Activated CD4-positive, alpha-beta T cell treated with anti-CD3 and anti-CD28 coated beads, Interleukin-2, Interleukin-4, amounts not matched to agents 100 ng/mL and 50 ng/mL, durations not matched to agents 16 hours and 8 hours (primary cell): Measurements from ENCODE around the gene NIPA2.
A peak's percentile ranks its signal among the peaks of the same experiment; 100 is the strongest.

Experiments used
- DNase-seq: peaks from one replicate; pipeline ENCODE4 v3.0.0-alpha.2; 2020; ENCODE audit warnings: low spot score

Gene NIPA2

DNA sequence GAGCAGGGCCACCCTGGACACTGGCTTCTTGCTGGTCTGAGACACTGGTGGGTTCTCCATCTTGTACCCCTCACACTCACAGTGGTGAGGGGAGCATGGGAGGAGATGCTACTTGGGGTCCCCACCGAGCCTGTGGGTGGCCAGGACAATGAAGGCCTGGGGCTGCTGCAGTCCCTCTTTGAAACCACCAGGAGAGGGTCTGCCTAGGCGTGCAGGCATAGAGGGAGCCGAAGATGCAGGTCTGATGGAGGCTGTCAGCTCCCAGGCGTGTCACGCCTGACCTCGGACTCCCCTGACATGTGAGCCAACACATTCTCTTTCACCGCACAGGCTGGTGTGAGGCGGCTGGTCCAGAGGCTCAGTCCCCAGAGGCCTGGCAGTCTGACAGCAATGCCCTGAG, 39.1 kb downstream of the NIPA2 start:
- DNase-seq, result no peak

DNA sequence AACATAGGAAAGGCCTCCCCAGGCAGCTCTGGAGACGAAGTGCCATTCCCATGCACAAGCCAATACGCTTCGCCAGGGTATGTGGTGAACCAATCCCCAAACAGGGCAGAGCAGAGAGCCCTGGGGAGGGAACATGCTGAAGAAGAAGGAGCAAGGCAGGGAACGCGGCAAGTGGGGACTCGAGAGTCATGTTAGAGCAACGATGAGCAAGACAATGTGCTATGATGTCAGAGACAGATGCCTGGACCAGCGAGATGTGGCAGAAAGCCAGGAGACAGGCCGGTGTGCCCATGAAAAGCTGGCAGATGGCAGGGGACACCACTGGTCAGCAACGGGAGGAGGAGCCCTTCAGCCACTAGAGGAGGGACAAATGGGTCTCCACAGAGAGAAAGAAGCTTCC, 39.6 kb downstream of the NIPA2 start:
- no peak for DNase-seq

DNA sequence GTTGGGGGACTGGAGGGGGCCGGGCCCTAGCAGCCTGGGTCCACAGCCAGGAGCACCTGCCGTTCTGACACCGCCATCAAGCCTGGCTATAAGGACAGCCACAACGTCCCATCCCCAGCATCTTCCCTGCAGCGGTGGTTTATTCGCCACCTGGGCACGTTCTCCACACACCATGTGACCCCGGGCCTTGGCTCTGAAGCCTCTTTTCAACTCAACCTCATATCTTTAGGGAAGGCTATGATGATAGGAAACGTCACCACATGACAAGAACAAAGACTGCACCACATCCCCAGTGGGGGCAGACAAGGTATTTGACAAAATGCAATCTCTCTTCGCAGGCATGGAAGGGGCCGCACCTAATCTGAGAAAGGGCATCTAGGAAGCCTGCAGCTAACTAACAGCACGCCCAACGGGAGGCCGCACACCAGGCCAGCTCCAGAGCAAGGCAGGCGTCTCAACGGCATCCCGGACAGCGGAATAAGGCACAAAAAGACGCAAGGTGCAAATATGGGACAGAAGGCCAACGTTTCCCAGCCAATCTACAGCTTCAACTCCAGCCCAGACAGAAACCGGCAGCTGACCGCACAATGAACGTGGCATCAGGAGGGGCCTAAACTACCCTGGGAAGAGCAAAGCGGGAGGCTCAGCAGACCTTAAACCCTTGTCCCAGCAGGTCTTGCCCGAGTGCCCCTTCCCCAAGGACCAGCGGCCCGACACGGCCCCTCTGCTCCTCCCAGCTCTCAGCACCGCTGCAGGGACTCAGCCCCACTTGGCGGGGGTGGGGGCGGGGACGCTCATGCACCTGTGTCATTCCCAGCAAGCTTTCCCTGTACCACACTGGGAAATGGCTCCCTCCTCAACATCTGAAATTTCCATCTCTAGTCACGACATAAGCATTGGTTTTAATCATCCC, 41.9 kb downstream of the NIPA2 start:
- DNase-seq, result no peak

DNA sequence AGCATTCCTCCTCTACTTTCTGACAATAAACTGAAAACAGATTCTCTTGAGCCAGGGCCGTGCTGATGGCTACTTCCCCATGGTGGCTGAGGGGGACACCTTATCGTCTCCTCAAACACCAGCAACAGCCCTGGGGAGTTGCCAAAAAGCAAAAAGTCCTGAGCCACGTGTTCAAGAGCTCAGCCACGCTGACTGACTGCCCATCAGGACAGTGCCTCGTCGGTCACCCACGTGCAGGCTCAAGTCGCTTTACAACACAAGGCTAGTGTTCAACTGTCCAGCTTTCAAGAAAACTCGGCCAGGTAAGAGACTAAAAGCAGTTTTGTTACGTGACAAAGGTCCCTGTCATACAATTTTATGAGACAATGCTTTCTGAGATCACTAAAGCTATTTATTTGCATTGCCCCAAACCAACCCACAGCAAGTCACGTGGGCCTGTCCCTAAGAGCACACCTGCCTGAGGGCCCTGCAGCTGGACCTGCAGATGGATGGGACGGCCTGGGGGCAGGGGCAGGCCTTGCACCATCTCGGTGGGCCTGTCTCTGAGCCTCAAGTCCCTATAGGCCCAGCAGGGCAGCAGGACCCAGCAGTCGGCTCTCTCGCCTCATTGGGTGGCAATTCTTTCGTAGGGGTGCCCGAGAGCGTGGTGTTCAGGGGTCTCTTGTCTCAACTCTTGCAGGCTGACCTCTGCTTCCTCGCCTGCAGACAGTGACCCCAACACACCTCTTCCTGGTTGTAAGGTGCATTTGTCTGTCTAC, 42.7 kb downstream of the NIPA2 start:
- no peak for DNase-seq

DNA sequence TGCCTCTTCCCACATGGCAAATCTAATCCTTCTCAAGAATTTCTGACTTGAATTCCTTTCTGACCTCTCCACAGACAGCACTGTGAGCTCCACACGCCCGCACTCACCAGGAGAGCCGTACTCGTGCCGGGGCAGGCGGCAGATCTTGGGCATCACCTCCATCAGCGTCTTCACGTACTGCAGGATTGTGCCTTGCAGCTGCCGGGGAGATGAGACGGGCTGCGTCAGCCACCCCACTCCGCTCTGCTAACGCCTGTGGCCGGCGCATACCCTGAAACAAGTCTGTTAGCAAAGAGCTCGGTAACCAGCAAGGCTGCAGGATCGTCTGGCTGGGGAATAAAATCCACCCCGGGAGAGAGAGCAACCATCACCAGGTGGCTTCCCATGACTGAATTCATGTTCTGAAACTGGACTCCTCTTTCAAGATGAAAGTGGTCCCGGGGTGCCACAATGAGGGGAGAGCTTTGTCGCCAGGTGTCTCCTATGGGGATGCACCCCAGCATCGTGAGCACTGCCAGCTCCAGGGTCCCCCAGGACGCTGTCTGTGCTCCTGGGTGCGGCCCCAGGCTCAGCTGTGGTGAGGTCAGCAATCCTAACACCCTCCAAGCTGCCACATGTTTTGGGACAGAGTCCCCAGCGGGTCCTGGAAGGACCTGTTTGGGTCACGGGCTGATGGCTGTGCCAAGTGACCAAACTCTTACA, 43.4 kb downstream of the NIPA2 start:
- DNase-seq, result no peak

DNA sequence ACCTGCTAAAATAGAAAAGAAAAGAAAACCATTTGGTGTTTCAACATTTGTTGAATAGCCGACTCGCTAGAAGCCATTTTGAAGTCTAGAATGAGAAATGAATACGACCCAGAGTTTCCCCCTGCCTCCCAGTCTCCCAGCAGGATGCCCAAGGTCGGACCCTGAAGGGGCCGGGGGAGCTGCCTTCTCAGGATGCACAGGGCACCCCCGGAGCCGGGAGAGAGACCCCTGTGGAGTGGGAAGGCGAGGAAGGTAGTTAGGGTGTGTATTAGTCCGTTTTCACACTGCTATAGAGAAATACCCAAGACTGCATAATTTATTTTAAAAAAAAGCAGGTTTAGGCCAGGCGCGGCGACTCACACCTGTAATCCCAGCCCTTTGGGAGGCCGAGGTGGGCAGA, 44.7 kb downstream of the NIPA2 start:
- DNase-seq, result no peak

DNA sequence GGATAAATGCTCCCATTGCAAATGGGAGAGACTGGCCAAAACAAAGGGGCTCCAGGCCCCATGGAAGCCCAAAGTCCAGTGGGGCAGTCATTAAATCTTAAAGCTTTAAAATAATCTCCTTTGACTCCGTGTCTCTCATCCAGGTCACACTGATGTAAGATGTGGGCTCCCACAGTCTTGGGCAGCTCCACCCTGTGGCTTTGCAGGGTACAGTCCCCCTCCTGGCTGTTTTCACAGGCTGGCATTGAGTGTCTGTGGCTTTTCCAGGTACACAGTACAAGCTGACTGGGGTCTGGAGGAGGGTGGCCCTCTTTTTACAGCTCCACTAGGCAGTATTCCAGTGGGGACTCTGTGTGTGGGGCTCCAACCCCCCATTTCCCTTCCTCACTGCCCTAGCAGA, 45.9 kb downstream of the NIPA2 start:
- DNase-seq, result peak; percentile 15

DNA sequence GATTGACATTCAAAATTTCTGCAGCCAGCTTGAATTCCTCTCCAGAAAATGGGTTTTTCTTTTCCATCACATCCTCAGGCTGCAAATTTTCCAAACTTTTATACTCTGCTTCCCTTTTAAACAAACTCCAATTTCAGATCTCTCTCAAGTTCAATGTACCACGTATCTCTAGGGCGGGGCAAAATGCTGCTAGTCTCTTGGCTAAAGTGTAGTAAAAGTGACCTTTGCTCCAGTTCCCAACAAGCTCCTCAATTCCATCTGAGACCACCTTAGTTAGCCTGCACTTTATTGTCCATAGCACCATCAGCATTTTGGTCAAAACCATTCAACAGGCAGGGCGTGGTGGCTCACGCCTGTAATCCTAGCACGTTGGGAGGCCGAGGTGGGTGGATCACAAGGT, 46.7 kb downstream of the NIPA2 start:
- no peak for DNase-seq

DNA sequence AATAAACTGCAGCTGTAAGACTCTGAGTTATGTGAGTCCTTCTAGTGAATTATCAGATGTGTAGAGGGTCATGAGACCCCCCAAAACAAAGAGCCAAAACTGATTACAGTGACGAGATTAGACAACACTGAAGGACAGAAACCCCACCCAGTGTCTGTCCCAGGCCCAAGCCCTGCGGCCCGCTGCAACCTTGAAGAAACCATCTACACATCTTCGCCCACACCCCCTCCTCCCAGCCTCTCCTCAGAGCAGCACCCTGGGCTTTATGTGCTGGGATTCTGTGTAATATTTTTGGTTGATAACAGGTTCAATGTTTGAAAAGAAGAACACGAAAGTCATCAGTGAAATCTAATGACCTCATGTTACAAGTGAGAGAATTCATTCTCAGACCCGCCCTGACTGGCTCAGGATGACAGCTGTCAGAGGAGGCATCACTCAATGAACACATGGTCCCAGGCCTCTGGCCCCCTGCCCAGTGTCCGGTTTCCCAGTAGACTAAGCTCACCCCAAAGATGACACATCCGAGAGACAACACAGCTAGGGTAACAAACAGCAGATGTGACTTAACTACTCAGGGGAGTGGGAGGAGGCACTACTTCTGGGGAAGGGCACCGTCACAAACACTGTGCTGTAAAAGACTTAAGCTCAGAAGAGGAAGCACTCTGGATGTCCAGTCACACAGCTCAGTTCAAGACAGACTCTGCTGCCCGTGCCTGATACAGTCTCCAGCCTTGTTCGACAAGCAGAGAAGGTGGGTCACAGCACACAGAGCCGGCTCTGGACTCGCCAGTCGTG, 48.9 kb downstream of the NIPA2 start:
- no peak for DNase-seq

DNA sequence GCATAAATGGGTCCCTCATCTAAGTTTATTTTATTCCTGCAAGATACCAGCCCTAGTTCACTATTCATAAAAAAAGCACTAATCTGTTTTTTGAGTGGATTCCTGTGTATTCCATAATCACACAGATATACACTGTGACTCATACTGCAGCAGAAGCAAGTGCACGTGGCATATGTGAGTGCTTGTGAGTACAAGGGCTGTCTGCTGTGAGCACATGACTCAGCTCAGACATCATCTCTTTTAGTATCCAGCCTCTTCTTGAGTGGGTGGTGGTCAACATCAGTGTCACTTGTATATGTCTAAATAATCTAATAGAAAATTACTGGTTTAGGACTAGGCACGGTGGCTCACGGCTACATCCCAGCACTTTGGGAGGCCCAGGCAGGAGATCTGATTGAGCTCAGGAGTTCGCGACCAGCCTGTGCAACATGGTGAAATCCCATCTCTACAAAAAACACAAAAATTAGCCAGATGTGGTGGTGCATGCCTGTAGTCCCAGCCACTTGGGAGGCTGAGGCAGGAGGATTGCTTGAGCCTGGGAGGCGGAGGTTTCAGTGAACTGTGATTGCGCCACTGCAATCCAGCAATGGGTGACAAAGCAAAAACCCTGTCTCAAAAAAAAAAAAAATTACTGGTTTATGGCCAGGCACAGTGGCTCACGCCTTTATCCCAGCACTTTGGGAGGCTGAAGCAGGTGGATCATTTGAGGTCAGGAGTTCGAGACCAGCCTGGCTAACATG, 49.8 kb downstream of the NIPA2 start:
- DNase-seq, result no peak

DNA sequence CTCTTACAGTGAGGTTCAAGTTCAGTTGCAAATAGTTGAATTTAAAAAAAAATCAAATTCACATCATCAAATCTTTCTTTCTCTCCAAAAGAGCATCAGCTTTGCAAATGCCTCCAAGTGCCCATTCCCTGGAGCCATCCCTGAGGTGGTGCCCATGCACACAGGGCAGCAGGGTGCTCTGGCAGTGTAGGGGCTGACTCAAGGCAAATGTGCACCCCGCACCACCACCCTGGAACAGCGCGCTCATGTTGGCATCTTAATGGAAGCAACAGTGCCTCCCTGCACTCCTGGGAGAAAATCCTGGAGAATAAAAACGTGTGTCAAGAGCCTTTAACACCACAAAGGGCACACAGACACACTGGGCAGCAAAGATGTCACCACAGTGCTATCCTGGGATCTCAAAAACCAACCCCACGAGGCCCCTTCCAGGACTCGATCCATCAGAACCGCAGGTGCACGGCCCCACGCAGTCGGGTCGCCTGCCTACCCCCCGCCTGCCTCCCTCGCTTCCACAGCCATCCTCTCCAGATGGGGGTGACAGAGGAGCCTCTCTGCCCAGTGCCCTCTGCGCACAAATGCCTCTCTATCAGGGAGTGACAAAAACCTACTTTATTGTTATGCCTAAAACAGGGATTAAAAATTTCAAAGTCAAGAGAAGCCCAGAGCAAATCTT, 50.8 kb downstream of the NIPA2 start:
- no peak for DNase-seq

DNA sequence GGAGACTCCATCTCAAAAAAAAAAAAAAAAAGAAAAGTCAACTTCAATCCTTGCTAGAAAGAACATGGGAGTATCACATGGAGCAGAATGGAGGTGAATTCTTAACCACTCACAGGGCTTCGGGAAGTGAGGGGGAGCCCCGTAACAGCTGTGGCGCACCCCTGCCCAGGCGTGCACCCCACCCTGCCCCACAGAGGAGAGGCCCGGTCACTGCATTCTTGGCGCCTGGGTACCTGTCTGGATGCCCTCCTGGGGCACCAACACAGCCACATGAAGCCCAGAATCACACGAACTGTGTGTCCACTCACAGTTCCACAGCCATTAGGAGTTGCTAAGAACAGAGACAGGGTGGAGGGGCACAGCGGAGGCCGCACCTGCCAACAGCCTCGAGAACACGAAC, 51.8 kb downstream of the NIPA2 start:
- no peak for DNase-seq

DNA sequence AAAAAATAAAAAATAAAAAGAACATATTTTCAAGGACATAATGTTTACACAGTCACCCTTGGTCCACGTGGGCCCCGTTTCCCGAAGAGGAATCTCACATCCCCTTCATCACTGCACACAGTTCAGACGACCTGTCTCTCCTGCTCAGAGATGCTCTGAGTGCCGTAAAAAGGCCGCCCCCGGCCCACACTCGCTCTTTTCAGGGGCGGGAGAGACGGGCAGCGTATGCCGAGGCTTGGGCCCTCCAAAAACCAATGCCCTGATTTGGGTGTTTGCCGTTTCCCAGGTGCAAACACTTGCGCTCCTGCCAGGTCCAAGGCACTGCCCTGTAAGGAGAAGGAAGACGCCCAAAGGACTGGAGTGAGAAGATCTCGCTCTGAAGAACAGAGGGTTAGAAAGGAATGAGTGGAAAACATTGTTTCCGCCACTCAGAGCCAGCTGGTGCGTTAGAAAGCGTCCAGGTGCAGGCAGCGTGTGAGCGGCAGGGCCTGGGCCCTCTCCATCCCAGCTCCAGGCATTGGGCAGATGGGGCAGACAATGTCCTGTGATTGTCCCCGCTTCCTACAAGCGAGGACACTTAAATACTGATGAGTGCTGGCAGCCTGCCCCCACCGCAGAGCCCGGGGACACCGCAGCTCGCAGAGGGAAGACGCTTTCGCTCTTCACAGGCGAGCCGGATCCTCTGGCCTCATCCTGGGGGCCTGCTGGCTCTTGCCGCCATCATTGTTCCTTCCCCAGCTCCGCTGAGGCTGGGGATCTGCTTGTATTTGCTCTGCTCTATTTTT, 53.2 kb downstream of the NIPA2 start:
- DNase-seq, result no peak

DNA sequence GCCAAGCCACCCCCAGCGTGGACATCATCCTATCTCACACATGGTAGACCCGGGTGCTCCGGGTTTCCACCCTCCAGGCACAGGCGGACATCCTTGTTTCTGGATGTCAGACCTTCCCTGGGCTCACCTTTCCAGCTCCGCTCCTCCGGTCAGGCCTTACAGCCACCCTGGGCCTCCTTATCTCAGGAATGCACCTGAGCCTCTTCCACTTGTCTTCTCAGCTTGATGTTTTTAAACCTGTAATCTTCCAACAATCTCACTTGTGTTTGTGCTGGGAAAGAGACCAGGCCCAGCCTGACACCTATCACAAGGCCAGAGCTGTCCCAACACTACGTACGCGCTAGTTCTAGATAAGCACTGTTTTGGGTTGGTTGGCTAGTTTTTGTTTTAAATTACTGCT, 53.9 kb downstream of the NIPA2 start:
- no peak for DNase-seq

DNA sequence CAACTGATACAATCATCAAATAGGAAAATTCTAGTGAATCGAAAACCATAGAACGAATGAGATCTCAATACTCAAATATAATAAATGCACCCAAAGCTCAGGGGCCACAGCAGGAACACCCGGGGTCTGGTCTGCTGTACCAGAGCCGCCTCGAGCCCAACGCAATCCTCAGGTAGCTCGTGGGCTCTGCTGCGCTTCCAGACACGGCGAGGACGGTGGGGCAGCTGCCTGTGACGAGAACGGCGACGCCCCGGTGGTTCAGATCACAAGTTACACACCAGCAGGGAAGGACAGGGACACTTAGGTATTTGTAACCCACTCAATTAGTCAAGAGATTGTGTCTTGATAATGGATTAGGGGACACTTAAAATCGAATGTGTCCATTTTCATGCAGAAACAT, 54.6 kb downstream of the NIPA2 start:
- no peak for DNase-seq

DNA sequence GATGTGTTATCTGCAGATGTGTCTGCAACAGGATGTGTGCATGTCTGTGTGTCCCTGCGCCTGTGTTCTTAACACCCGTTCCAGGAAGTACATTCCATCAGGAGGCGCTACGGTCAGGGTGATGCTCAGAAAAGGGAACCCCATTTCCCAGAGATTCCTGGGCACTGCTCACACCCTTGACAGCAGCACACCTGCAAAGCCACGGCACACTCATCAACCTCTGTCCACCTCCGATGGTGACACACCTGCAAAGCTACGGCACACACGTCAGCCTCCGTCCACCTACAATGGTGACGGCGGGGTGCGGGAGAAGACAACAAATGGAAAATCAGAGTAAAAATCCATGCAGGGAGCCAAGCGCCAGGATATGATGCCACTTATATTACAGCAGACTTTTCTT, 55.4 kb downstream of the NIPA2 start:
- no peak for DNase-seq

DNA sequence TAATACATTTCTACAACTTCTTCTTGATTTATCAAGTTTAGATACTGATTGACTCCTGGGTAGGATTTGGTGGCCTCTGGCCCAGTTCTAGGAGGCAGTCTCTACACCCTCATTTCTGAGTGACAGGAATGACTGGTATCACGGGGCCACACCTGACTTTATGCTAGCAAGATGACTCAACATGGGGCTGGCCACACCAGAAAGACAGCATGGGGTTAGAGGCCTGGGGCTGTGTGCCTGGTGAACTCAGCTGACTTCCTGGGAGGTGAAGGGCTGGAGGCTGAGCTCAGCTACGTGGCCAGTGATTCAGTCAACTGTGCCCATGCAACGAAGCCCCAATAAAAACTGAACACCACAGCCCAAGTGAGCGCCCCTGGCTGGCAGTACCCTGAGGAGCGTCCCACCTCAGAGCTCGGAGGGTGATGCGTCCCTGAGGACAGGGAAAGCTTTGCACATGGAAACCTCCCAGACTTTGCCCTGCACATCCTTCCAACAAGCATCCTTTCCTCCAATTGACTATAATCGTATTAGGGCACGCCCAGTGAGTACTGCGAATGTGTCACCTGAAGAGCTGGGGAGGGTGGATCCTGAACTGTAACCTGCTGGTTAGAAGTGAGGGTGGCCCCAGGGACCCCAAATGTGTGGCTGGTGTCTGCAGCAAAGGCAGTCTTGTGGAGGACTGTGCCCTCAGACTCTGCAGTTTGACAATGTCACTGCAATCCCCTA, 57.2 kb downstream of the NIPA2 start:
- peak; percentile 82 for DNase-seq

DNA sequence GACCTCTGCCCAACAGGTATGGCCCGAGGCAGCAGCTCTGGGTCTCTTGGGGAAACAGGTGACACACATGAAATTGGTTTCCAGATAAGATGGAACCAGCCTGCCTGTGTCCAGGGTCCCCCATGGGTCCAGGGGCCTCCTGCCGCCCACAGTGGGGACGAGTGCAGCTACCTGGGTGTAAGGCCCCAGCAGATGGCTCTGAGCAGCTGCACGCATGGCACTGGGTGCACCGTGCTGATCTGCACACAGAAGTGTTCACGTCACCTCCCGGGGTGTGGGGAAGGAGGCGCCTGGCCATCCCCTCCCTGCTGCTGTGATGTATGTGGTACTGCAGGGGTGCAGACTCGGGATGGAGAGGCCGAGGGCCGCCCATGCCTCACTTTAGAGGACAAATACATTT, 63.6 kb downstream of the NIPA2 start:
- DNase-seq, result no peak

DNA sequence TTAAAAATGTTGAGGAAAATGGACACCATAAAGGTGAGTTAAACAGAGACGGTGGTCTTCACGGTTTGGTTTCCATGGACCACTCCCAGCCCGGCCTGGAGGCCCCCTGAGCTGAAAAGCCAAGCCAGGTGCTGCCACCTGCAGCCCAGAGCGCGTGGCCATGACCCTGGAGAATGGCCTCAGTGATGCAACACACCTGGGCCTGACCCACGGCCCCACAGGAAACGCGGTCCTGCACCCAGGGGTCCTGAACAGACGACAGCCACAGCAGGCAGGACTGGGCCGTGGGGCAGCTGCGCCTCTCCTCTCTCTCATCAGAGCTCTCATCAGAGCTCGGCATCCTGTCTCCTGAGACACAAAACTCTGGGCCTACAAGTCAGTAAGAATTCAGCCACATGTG, 64.1 kb downstream of the NIPA2 start:
- DNase-seq, result no peak
